OCI-LY1 (cell line): ENCODE measurements around the gene GALNT18.

Source experiments
- H2AFZ ChIP-seq: fragments of 200-600 bp; sonication (generic), shearing (Covaris generic); 2 replicates; pipeline ENCODE4 v1.6.0; 2014; ENCODE audit warnings: antibody characterized with exemption, mild to moderate bottlenecking, low read length
- H3F3A ChIP-seq: fragments of 200-600 bp; sonication (generic), shearing (Covaris generic); 2 replicates; pipeline ENCODE4 v1.6.0; 2014; ENCODE audit warnings: mild to moderate bottlenecking, antibody characterized with exemption, low read length, moderate library complexity; ENCODE audit not compliant: insufficient read depth
- H3K27ac ChIP-seq: fragments of 200-600 bp; sonication (generic); 2 replicates; pipeline ENCODE4 v1.5.1; 2014; ENCODE audit warnings: low read length, mixed run types, mild to moderate bottlenecking, low read depth; ENCODE audit not compliant: poor library complexity, severe bottlenecking
- H3K27me3 ChIP-seq: fragments of 200-600 bp; sonication (generic); 2 replicates; pipeline ENCODE4 v1.6.0; 2014; ENCODE audit warnings: antibody characterized with exemption, mild to moderate bottlenecking, low read length, moderate library complexity; ENCODE audit not compliant: insufficient read depth
- H3K36me3 ChIP-seq: fragments of 200-600 bp; sonication (generic); 2 replicates; pipeline ENCODE4 v1.6.1; 2014; ENCODE audit warnings: mild to moderate bottlenecking, antibody characterized with exemption, low read length, moderate library complexity, mixed read lengths; ENCODE audit not compliant: insufficient read depth
- H3K4me1 ChIP-seq: fragments of 200-600 bp; sonication (generic); 2 replicates; pipeline ENCODE4 v1.5.1; 2014; ENCODE audit warnings: mild to moderate bottlenecking, low read length, moderate library complexity; ENCODE audit not compliant: insufficient read depth, severe bottlenecking
- H3K4me2 ChIP-seq: fragments of 200-600 bp; sonication (generic), shearing (Covaris generic); 2 replicates; pipeline ENCODE4 v1.6.1; 2014; ENCODE audit warnings: low read length
- H3K4me3 ChIP-seq: fragments of 200-600 bp; sonication (generic); 2 replicates; pipeline ENCODE4 v1.5.1; 2014; ENCODE audit warnings: low read length, low read depth, mild to moderate bottlenecking, mixed read lengths; ENCODE audit not compliant: poor library complexity, severe bottlenecking
- H3K79me2 ChIP-seq: fragments of 200-600 bp; shearing (Covaris generic); 2 replicates; pipeline ENCODE4 v1.6.1; 2016; ENCODE audit warnings: mixed run types, low read length, mixed read lengths; ENCODE audit not compliant: insufficient read depth
- H3K9ac ChIP-seq: fragments of 200-600 bp; sonication (generic), shearing (Covaris generic); 2 replicates; pipeline ENCODE4 v1.6.1; 2014; ENCODE audit warnings: mild to moderate bottlenecking, low read length, mixed read lengths
- H3K9me2 ChIP-seq: fragments of 200-600 bp; sonication (generic), shearing (Covaris generic); 2 replicates; pipeline ENCODE4 v1.6.1; 2014; ENCODE audit warnings: low read depth, mild to moderate bottlenecking, low read length, mixed read lengths
- H3K9me3 ChIP-seq: fragments of 200-600 bp; shearing (Covaris generic); 2 replicates; pipeline ENCODE4 v1.6.1; 2014; ENCODE audit warnings: low read length, mixed read lengths
- H4K20me1 ChIP-seq: fragments of 200-600 bp; sonication (generic), shearing (Covaris generic); 2 replicates; pipeline ENCODE4 v1.6.0; 2016; ENCODE audit warnings: mild to moderate bottlenecking, low read length; ENCODE audit not compliant: insufficient read depth
- EZH2 ChIP-seq: fragments of 200-600 bp; sonication (generic), shearing (Covaris generic); IDR thresholded peaks from 2 replicates; pipeline ENCODE4 v1.8.0; 2017; ENCODE audit warnings: borderline replicate concordance, mixed run types, mild to moderate bottlenecking, antibody characterized with exemption, low read length, moderate library complexity, mixed read lengths
- TF ChIP-seq, protein P1 (sequence below): fragments of 200-600 bp; sonication (generic), shearing (Covaris generic); IDR thresholded peaks from 2 replicates; pipeline ENCODE4 v1.5.1; 2017; ENCODE audit warnings: mild to moderate bottlenecking, antibody characterized with exemption, low read length, moderate library complexity, mixed read lengths

The GALNT18 gene

DNA sequence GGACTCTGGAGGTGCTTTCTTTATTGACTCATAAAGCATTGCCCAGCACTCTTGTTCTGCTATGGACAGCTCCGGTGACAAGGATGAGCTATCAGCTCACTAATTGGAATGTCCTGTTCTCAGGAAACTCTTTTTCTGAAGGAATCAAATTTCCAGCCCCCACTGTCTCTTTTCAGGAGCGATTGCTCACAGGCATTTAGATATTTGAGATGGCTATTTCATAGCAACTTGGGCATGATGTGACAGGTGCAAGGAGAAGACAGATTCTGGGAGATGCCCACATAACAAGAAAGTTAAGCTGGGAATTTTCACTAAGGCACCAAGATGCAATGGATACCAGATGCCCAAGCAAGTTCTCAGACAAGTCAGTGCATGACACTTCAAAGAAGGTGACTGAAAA is 145.3 kb downstream of the GALNT18 start:
- H3K9ac ChIP-seq = no peak overlapping the region
- H2AFZ ChIP-seq = no peak overlapping the region
- no peak overlapping the region for H3K4me2 ChIP-seq
- no peaks in the 10 kb centered on the region for H3K79me2 ChIP-seq
- no peaks in the 10 kb centered on the region for H3K9me3 ChIP-seq
- H3F3A ChIP-seq = no peaks in the 10 kb centered on the region
- no peak overlapping the region for H3K27ac ChIP-seq
- H3K36me3 ChIP-seq = no peaks in the 10 kb centered on the region
- no peaks in the 10 kb centered on the region for H4K20me1 ChIP-seq
- no peak overlapping the region for H3K4me3 ChIP-seq
- H3K27me3 ChIP-seq = no peaks in the 10 kb centered on the region
- no peaks in the 10 kb centered on the region for H3K4me1 ChIP-seq
- H3K9me2 ChIP-seq = no peaks in the 10 kb centered on the region
- TF ChIP-seq, protein P1, sequence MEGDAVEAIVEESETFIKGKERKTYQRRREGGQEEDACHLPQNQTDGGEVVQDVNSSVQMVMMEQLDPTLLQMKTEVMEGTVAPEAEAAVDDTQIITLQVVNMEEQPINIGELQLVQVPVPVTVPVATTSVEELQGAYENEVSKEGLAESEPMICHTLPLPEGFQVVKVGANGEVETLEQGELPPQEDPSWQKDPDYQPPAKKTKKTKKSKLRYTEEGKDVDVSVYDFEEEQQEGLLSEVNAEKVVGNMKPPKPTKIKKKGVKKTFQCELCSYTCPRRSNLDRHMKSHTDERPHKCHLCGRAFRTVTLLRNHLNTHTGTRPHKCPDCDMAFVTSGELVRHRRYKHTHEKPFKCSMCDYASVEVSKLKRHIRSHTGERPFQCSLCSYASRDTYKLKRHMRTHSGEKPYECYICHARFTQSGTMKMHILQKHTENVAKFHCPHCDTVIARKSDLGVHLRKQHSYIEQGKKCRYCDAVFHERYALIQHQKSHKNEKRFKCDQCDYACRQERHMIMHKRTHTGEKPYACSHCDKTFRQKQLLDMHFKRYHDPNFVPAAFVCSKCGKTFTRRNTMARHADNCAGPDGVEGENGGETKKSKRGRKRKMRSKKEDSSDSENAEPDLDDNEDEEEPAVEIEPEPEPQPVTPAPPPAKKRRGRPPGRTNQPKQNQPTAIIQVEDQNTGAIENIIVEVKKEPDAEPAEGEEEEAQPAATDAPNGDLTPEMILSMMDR = no peak
- TF ChIP-seq EZH2 = no peak

DNA sequence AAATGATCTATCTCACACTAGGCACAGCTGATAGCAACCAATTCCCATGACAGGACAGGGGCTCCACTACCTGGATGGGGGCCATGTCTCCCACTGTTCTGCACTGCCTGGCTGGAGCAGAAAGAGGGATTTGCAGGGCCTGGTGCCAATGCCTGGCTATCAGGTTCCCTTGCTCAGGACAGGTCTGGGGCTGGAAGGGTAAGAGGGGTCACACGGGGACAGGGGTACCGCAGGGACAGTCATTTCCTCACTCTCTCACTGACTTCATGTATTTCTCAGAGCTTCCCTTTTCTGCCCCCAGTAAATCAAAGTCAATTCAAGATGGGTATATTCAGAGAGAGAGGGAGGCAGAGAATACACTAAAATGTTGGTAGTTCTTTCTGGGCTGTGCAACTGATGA is 149.7 kb downstream of the GALNT18 start:
- no peak overlapping the region for H2AFZ ChIP-seq
- TF ChIP-seq, protein P1 = no peak
- no peak for TF ChIP-seq EZH2
- H3K79me2 ChIP-seq = no peaks in the 10 kb centered on the region
- no peaks in the 10 kb centered on the region for H4K20me1 ChIP-seq
- H3K9me2 ChIP-seq = no peaks in the 10 kb centered on the region
- H3K36me3 ChIP-seq = no peaks in the 10 kb centered on the region
- no peak overlapping the region for H3K27ac ChIP-seq
- H3K27me3 ChIP-seq = no peaks in the 10 kb centered on the region
- no peaks in the 10 kb centered on the region for H3K4me1 ChIP-seq
- no peaks in the 10 kb centered on the region for H3K9me3 ChIP-seq
- no peak overlapping the region for H3K9ac ChIP-seq
- H3F3A ChIP-seq = no peaks in the 10 kb centered on the region
- H3K4me2 ChIP-seq = no peak overlapping the region
- H3K4me3 ChIP-seq = no peak overlapping the region

DNA sequence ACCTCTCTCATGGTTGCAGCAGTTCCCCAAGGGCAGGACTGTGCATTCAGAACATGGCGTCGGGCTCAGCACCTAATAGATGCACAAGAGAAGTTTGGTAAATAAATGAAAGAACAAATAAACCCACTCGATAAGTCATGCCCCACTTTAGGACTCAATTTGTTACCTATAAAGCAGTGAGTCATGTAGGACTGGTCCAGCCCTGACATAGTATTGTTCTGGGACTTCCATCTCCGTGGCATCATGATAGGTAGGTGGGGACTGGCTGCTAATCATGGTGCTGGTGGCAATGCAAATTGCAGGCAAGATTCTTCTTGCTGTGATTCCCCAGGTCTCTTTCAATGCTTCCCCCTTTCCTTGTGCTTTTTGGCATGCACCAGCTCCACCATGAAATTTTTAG is 150.6 kb downstream of the GALNT18 start:
- H3K9me2 ChIP-seq = no peaks in the 10 kb centered on the region
- no peak overlapping the region for H3K9ac ChIP-seq
- no peaks in the 10 kb centered on the region for H3K79me2 ChIP-seq
- no peak overlapping the region for H2AFZ ChIP-seq
- H3K4me2 ChIP-seq = no peak overlapping the region
- no peak overlapping the region for H3K4me3 ChIP-seq
- no peak for TF ChIP-seq EZH2
- TF ChIP-seq, protein P1 = no peak
- no peaks in the 10 kb centered on the region for H3F3A ChIP-seq
- no peak overlapping the region for H3K27ac ChIP-seq
- no peaks in the 10 kb centered on the region for H3K9me3 ChIP-seq
- no peaks in the 10 kb centered on the region for H3K4me1 ChIP-seq
- no peaks in the 10 kb centered on the region for H3K27me3 ChIP-seq
- H3K36me3 ChIP-seq = no peaks in the 10 kb centered on the region
- no peaks in the 10 kb centered on the region for H4K20me1 ChIP-seq
